NCI-H345 (cell line): ENCODE data around the gene PLEKHA1.

Source experiments
- DNase-seq: peaks from one replicate; lab custom pipeline; 2025; lab: John Stamatoyannopoulos, UW

PLEKHA1 gene

DNA sequence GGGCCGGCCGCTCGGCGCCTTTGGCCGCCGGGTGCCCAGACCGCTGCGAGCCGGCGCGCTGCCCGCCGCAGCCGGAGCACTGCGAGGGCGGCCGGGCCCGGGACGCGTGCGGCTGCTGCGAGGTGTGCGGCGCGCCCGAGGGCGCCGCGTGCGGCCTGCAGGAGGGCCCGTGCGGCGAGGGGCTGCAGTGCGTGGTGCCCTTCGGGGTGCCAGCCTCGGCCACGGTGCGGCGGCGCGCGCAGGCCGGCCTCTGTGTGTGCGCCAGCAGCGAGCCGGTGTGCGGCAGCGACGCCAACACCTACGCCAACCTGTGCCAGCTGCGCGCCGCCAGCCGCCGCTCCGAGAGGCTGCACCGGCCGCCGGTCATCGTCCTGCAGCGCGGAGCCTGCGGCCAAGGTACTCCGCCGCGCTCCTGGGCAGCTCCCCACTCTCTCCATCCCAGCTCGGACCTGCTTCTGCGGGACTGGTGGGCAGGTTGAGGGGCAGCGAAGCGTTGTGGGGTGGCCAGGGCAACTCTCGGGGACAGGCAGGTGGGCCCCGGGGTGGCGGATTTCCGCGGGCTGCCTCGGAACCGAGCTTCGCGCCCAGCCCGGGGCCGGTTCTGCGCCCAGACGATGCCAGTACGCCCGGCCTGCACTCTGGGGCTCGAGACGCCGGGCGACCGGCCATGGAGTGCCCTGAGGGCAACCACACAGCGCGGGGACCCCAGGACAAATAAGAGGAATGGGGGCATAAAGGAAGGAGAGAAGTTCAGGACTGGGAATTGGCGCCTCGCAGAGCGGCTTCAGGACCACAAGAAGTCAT, 87.4 kb downstream of the PLEKHA1 start:
- no peak for DNase-seq

DNA sequence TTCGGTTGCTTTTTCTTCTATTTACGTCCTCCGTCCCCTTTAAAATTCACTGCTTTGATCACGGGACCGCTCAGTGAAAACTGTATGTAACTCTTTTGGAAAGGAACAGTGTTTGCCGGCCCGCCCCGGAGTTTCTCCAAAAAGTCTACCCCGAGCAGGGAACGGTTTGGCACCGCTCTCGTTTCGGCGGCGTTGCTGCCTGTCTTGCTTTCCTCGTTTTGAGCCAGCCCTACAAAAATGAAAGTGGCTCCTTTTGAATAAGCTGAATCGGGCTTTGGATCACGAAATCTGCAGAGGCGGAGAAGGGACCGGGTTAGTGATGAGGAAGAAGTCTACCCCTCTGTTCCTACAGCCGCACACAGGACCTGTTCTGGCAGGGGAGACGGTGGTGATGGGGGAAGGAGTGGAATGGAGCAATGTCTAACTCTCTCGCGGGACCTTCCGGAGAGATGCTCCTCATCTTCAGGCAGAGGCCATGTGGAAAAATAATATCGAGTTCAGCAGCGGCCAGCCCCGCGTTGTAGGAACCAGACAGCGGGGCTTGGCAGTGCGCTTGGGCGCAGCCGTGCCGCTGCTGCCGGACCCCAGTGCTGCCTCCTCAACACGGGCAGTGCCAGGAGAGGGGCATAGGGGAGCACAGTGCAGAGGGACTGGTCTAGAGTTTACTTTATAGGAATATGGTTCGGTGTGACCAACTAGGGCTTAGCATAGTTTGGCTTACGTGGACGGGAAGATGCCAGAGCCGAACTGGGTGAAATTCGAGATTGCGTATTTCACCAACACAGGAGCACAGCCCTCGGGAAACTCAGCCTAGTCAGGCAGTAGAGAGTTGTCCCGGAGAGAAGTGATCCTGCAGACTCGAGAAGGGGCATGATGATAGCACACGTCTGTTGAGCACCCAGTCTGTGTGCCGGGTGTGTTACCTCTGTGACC, 88.3 kb downstream of the PLEKHA1 start:
- no peak for DNase-seq

GRCh38 chr10:122463466-122464249, 89.2 kb downstream of the PLEKHA1 start:
- no peak for DNase-seq

DNA sequence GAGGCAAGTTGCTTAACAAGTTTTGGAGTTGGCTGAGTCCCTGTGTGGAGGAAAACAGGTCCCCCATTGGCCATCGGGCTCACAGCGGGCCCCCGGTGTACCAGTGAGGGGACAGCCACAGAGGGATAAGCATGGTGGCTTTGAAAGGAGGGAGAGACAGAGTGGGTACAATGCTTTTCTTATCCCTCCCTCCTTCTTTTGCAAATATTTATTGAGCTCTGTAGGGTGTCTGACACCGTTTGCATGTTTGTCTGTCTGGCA, 89.7 kb downstream of the PLEKHA1 start:
- no peak for DNase-seq

- DNase-seq, result no peak
Observed at GRCh38 chr10:122464586-122464985, 90.1 kb downstream of the PLEKHA1 start.

DNA sequence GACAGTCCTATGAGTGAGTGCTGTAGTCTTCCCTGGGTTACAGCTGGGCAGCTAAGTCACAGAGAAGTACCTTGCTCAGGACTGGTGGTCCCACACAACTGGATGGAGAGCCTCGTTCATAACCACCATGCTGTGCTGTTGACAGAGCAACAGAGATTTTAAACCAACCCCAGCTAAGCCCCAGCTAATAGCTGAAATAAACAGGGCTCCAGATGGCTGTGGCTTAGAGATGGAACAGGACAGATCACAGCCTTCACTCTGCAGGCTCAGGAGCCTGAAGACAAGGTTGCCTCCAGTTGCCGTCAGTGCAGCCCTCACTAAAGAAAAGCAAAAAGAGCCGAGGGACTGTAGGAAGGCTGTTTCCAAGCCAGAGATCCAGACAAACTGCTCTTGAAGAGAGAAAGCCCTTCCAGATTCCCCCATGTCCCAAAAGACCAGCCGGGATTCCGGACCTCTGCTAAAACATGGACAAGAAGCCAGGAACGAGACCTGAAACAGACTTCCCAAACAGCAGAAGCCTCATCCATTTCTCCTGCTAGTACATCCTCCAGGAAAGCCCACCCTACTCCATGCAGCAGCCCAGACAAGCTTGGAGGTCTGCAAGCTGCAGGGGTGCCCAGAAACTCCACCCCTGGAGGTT, 91.0 kb downstream of the PLEKHA1 start:
- no peak for DNase-seq

- DNase-seq, result no peak
Observed at GRCh38 chr10:122466951-122467381, 92.5 kb downstream of the PLEKHA1 start.

DNA sequence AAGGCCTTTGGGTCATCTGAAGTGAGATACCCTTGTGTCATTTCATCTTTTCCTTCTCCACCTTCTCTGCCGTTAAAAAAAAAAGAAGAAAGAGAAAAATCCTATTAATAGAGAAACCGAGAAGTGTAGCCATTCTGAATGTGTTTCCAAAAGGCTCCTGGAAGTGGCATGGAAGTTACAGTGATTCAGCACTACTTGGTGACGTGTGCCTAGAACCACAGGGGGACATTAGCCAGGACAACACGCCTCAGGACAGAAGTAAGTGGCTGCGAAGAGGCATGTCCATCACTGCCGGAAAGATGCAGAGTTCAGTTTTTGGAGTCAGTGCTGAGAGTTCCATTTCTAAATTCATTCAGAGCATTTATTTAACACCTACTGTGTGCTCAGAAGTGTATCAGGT, 93.2 kb downstream of the PLEKHA1 start:
- no peak for DNase-seq

DNA sequence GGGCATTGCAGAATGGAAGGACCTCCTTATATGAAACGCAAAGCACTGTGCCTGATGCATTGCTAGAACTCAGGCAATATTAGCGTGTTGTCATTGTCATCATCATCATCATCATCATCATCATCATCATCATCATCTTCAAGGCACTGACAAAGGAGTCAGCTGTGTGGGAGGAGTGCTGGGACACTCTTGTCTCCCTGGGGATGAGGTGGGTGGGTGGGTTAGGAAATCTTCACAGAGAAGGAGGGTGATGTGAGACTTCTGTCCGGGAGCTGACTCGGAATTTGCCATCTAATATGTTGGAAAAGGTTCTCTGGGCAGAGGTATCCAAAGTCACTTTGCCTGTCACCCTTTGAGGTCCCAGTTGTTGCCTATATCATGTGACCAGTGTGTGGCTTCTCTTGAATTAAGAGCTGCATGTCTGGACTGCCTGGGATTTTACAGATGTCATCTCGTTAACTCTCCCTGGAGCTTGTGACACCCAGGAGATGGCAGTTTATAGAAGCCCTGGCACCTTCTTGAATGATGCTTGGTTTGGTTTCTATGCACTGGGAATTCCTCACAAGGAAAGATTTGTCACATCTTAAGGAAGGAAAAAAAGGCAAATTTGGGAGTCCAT, 93.9 kb downstream of the PLEKHA1 start:
- no peak for DNase-seq

- DNase-seq, result no peak
Observed at GRCh38 chr10:122468926-122469781, 94.6 kb downstream of the PLEKHA1 start.

GRCh38 chr10:122469848-122470247, 95.3 kb downstream of the PLEKHA1 start:
- no peak for DNase-seq

- no peak for DNase-seq
Observed at GRCh38 chr10:122471531-122472177, 97.1 kb downstream of the PLEKHA1 start.

DNA sequence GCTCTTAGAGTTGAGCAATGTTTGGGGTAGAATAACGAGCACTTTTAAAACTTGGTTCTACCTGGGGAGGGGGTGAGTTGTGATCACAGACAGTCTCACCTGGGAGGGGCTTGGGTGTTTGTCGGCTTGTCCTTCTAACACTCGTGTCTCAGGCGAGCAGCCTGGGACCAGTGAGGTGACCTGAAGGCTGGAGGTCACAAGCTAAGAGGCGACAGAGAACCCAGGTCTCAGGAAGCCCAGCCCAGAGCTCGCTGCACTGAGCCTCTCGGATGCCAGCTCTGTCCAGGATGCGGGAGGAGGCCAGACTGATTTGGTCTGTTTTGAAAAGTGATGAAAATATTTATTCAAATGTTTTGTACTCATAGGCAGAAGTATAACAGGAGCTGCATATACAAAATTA, 98.6 kb downstream of the PLEKHA1 start:
- DNase-seq, result no peak

DNA sequence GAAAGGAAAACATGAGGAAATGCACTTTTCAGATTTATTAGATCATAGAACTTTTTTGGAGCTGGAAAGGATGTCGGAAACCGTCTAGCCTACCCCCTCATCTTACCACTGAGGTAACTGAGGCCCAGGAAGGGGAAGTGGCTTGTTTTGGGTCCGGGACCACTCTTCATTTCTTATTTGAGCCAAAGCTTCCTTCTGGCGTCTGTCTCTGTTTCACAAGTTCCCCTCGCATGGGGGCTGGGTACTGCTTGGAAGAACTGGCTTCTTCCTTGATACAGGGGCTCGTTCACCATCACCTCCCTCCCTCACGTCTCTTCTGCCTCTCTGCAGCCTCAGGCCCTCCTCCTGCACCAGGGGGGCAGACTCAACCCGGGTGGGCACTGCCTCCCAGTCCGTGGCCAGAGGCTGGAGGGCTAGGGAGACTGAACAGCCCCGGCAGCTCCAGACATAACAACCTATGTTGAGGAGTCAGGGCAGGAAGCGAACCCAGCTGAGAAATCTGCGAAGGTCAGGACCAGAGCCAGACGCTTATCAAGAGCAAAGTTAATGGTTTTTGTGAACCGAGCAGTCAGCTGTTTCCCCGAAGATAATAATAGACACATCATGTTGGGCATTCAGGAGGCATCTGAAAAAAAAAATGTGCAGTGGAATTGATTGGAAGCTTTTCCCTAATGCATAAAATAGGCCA, 99.8 kb downstream of the PLEKHA1 start:
- no peak for DNase-seq

DNA sequence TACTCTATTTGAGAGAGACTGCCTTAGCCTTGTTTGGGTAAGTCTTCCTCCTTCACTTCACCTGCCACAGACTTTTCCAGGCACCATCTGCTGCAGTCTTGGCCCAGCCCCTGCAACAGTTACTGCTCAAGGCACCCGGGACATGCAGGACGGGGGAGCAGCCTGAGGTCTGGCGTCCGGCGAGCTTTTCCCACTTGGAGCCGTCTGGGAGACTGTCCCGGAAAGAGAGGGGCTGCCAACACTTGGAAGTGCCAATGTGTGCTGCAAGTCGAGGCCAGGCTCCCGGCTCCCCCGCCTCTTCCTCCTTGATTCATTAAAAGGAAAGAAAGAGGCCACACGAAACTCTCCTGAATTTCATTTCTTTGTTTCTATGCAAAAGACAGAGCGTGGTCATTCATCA, 100.6 kb downstream of the PLEKHA1 start:
- no peak for DNase-seq

DNA sequence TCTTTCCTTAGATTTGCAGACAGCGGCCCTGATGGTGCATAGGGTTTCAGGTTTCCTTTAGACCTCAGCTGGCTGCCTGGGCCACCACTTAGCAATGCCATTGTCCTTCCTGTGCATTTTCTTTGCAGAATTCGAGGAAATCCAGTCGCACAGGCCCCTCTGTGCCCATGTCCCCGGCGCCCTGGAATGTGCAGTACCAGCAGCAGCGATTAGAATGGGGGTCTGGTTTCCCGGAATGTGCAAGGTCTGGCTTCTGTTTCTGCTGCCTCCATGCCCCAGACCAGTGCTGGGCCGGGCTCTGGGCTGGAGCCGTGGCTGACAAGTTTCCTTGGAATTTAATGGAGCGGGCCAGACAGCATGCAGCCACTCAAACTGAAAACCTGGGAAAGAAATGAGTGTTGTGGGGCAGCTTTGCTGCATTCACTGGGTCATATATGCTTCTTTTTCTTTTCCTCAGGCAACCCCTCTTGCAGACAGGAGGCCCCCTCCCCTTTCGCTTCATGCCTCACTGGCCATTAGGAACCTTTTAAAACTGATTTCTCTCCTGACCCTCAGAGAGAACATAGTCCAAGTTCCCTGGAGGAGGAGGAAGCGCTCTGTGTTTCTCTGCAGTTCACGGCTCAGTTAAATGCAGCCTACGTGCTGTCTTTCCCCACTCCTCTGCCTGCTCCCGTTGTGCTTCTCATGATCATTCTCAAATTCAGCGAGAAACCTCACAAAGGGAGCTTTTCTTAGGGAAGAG, 101.3 kb downstream of the PLEKHA1 start:
- DNase-seq, result no peak

DNA sequence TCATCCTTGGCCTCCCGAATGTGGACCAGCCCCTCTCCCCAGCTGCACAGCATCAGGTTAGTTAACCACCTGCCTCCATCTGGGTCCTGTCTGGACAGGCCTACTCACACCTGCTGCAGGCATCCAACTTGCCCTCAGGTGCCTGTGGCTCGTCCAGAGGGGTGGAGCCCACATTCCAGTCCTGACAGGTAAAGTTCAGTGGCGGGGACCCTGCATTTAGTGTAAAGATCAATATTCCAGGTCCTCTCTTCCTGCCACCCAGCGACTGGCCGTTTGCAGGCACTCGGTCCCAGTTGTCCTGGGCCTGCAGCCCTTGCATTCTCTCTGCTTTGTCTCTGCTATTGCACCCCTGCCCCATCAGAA, 101.8 kb downstream of the PLEKHA1 start:
- peak; percentile 46 for DNase-seq

DNA sequence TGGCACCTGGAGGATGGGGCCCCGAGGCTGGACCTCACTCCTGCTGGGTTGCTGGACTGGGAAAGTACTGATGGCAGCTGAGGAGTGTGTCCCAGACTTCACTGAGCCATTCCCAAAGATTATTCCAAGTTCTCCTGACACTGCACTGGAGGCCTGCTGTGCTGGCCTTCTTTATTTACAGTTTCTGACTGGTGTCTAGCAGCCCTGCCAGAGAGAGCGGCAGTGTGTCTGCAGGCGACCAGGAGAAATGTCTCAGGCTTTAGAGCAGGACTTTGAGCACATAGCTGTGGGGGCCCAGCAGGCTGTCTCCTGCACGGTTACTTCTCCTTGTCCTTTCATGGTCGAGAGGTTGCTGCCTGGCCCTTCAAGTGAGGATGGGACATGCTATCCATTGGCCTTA, 102.9 kb downstream of the PLEKHA1 start:
- DNase-seq, result no peak

- no peak for DNase-seq
Observed at GRCh38 chr10:122478971-122479370, 104.5 kb downstream of the PLEKHA1 start.
